Neuron (in vitro differentiated cells): ENCODE results near the gene FOCAD.

Source experiments
- H2AFZ ChIP-seq: one replicate; pipeline ENCODE4 v1.6.1; 2013; ENCODE audit warnings: low read depth, mild to moderate bottlenecking, inconsistent platforms, low read length, moderate library complexity
- H3K27me3 ChIP-seq: one replicate; pipeline ENCODE4 v1.6.1; 2013; ENCODE audit warnings: low read length; ENCODE audit not compliant: insufficient read depth
- H3K36me3 ChIP-seq: one replicate; pipeline ENCODE4 v1.6.1; 2013; ENCODE audit warnings: low read length; ENCODE audit not compliant: insufficient read depth
- H3K4me1 ChIP-seq: one replicate; pipeline ENCODE4 v1.6.1; 2013; ENCODE audit warnings: low read length; ENCODE audit not compliant: insufficient read depth
- H3K4me3 ChIP-seq: 2 replicates; pipeline ENCODE4 v1.5.1; 2013; ENCODE audit warnings: mild to moderate bottlenecking, low read length, moderate library complexity
- H3K9me3 ChIP-seq: one replicate; pipeline ENCODE4 v1.6.1; 2013; ENCODE audit warnings: low read length

FOCAD gene

GRCh38 chr9:20725675-20726074, 41.6 kb downstream of the FOCAD start:
- Histone ChIP-seq H2AFZ (no peak overlapping the region), H3K27me3 (no peaks in the 10 kb centered on the region), H3K9me3 (peaks cover 5% of the 10 kb centered on the region), H3K4me1 (peaks cover 9% of the 10 kb centered on the region), H3K4me3 (no peak overlapping the region), H3K36me3 (peaks cover 29% of the 10 kb centered on the region)

GRCh38 chr9:20726144-20726543, 42.1 kb downstream of the FOCAD start:
- H3K9me3 ChIP-seq: peaks cover 5% of the 10 kb centered on the region
- no peak overlapping the region for H2AFZ ChIP-seq
- H3K4me1 ChIP-seq: peaks cover 9% of the 10 kb centered on the region
- peaks cover 27% of the 10 kb centered on the region for H3K36me3 ChIP-seq
- H3K27me3 ChIP-seq: no peaks in the 10 kb centered on the region
- no peak overlapping the region for H3K4me3 ChIP-seq

- Histone ChIP-seq H3K9me3 (peaks cover 3% of the 10 kb centered on the region), H2AFZ (no peak overlapping the region), H3K36me3 (peaks cover 22% of the 10 kb centered on the region), H3K4me3 (no peak overlapping the region), H3K27me3 (no peaks in the 10 kb centered on the region), H3K4me1 (peaks cover 9% of the 10 kb centered on the region)
Measured at GRCh38 chr9:20728493-20729220, 44.6 kb downstream of the FOCAD start.

DNA sequence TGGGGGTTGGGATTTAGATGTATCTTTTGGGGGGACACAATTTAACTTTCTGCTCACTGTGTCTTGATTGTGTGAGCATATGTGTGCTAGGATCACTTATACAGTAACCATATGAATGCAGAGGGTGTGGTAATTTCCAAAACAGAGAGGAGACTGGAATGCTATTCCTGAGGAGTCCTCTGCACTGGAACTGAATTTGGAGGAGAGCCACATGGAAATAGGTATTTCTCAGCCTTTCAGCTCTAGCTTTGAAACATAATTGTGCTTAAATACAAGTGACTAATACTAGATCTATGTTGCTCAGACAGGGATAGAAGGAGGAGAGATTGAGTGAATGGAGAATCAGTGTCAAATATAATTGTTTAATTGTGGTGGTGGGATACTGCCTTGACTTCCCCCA, 45.5 kb downstream of the FOCAD start:
- Histone ChIP-seq H2AFZ (no peak overlapping the region), H3K27me3 (no peaks in the 10 kb centered on the region)

GRCh38 chr9:20732118-20732517, 48.1 kb downstream of the FOCAD start:
- no peaks in the 10 kb centered on the region for H3K4me1 ChIP-seq
- no peak overlapping the region for H2AFZ ChIP-seq
- H3K27me3 ChIP-seq: no peaks in the 10 kb centered on the region
- H3K36me3 ChIP-seq: peaks cover 16% of the 10 kb centered on the region
- no peaks in the 10 kb centered on the region for H3K9me3 ChIP-seq
- no peak overlapping the region for H3K4me3 ChIP-seq

More for the DNA sequence above, 45.5 kb downstream of the FOCAD start:
- Histone ChIP-seq H3K9me3 (no peaks in the 10 kb centered on the region), H3K36me3 (peaks cover 20% of the 10 kb centered on the region), H3K4me1 (peaks cover 9% of the 10 kb centered on the region), H3K4me3 (no peak overlapping the region)

- no peaks in the 10 kb centered on the region for H3K27me3 ChIP-seq
- H3K36me3 ChIP-seq: peaks cover 26% of the 10 kb centered on the region
- H3K4me1 ChIP-seq: no peaks in the 10 kb centered on the region
- H3K4me3 ChIP-seq: no peak overlapping the region
- H2AFZ ChIP-seq: no peak overlapping the region
- H3K9me3 ChIP-seq: no peaks in the 10 kb centered on the region
Measured at GRCh38 chr9:20734275-20734674, 50.2 kb downstream of the FOCAD start.

- Histone ChIP-seq H2AFZ (no peak overlapping the region), H3K4me1 (peaks cover 2% of the 10 kb centered on the region), H3K9me3 (no peaks in the 10 kb centered on the region), H3K4me3 (no peak overlapping the region), H3K36me3 (peaks cover 30% of the 10 kb centered on the region), H3K27me3 (no peaks in the 10 kb centered on the region)
Measured at GRCh38 chr9:20740304-20740703, 56.2 kb downstream of the FOCAD start.

GRCh38 chr9:20740929-20741582, 57.0 kb downstream of the FOCAD start:
- Histone ChIP-seq H3K36me3 (peaks cover 32% of the 10 kb centered on the region), H3K27me3 (no peaks in the 10 kb centered on the region), H3K4me1 (peaks cover 2% of the 10 kb centered on the region), H3K4me3 (no peak overlapping the region), H2AFZ (no peak overlapping the region), H3K9me3 (no peaks in the 10 kb centered on the region)

- H2AFZ ChIP-seq: no peak overlapping the region
- H3K4me3 ChIP-seq: no peak overlapping the region
- no peaks in the 10 kb centered on the region for H3K27me3 ChIP-seq
- peaks cover 27% of the 10 kb centered on the region for H3K36me3 ChIP-seq
- H3K9me3 ChIP-seq: no peaks in the 10 kb centered on the region
- H3K4me1 ChIP-seq: peaks cover 2% of the 10 kb centered on the region
Measured at GRCh38 chr9:20742833-20743232, 58.8 kb downstream of the FOCAD start.

DNA sequence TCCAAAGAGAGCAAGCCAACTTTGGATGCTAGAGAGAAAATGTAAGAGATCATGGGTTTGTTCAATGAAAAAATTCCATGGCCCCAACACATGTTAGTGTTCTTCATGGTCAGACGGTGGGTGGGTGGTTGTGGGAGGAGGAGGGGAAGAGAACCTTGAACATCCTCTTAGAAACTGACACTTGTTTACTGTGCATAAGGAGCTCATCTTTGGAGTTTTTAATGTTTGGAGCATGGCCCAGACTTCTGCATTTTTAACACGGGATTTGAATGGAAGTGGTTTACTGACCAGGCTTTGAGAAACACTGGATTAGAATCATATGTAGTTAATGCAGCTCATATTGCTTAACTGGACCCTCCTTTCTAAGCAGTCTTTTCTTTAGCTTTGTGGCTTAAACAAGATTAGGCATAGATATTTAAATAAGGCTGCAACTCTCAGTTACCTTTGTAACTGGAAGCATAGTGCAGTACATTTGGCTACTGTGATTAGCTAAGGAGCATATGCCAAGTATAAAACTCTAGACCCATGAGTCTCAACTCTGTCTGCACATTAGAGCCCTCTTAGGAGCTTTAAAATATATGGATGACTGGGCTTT, 60.1 kb downstream of the FOCAD start:
- Histone ChIP-seq H3K36me3 (peaks cover 20% of the 10 kb centered on the region), H3K9me3 (no peaks in the 10 kb centered on the region), H3K4me1 (peaks cover 12% of the 10 kb centered on the region), H2AFZ (no peak overlapping the region), H3K4me3 (no peak overlapping the region), H3K27me3 (no peaks in the 10 kb centered on the region)

GRCh38 chr9:20746967-20747366, 62.9 kb downstream of the FOCAD start:
- no peaks in the 10 kb centered on the region for H3K27me3 ChIP-seq
- no peaks in the 10 kb centered on the region for H3K9me3 ChIP-seq
- H3K4me1 ChIP-seq: peaks cover 25% of the 10 kb centered on the region
- peaks cover 13% of the 10 kb centered on the region for H3K36me3 ChIP-seq
- H2AFZ ChIP-seq: no peak overlapping the region
- H3K4me3 ChIP-seq: no peak overlapping the region

GRCh38 chr9:20749496-20750198, 65.6 kb downstream of the FOCAD start:
- H3K36me3 ChIP-seq: peaks cover 4% of the 10 kb centered on the region
- peaks cover 22% of the 10 kb centered on the region for H3K4me1 ChIP-seq
- no peak overlapping the region for H3K4me3 ChIP-seq
- no peaks in the 10 kb centered on the region for H3K9me3 ChIP-seq
- no peak overlapping the region for H2AFZ ChIP-seq
- H3K27me3 ChIP-seq: no peaks in the 10 kb centered on the region

- Histone ChIP-seq H3K27me3 (no peaks in the 10 kb centered on the region), H3K9me3 (no peaks in the 10 kb centered on the region), H3K4me3 (no peak overlapping the region), H2AFZ (no peak overlapping the region), H3K4me1 (peaks cover 16% of the 10 kb centered on the region), H3K36me3 (peaks cover 4% of the 10 kb centered on the region)
Measured at GRCh38 chr9:20753761-20754160, 69.7 kb downstream of the FOCAD start.
